Activated T-cell treated with anti-CD3 and anti-CD28 coated beads for 24 hours (primary cell): ENCODE data around the gene VAC14.
"Not testable (repeated sequence)": the region's sequence is repeated elsewhere in the genome, so short reads cannot be mapped to it uniquely, and the experiment has no call there.

Experiments used
- DNase-seq: peaks from one replicate; pipeline ENCODE4 v3.0.0-alpha.2; 2020; ENCODE audit warnings: low read depth

Gene VAC14

GRCh38 chr16:70743791-70744190, 57.2 kb downstream of the VAC14 start:
- DNase-seq = no peak

GRCh38 chr16:70742967-70743366, 58.0 kb downstream of the VAC14 start:
- DNase-seq = not testable (repeated sequence)

- no peak for DNase-seq
Measured at GRCh38 chr16:70741783-70742125, 59.2 kb downstream of the VAC14 start.

- no peak for DNase-seq
Measured at GRCh38 chr16:70740914-70741782, 59.8 kb downstream of the VAC14 start.

- no peak for DNase-seq
Measured at GRCh38 chr16:70740174-70740913, 60.6 kb downstream of the VAC14 start.

GRCh38 chr16:70739389-70739788, 61.6 kb downstream of the VAC14 start:
- no peak for DNase-seq

GRCh38 chr16:70738083-70738977, 62.6 kb downstream of the VAC14 start:
- DNase-seq = no peak

- DNase-seq = peak; percentile 70
Measured at GRCh38 chr16:70737377-70738082, 63.4 kb downstream of the VAC14 start.

GRCh38 chr16:70736465-70737376, 64.2 kb downstream of the VAC14 start:
- no peak for DNase-seq

GRCh38 chr16:70735141-70735979, 65.6 kb downstream of the VAC14 start:
- DNase-seq = no peak

- DNase-seq = no peak
Measured at GRCh38 chr16:70734522-70735095, 66.3 kb downstream of the VAC14 start.

GRCh38 chr16:70730944-70731343, 70.0 kb downstream of the VAC14 start:
- no peak for DNase-seq

- DNase-seq = no peak
Measured at GRCh38 chr16:70730031-70730430, 70.9 kb downstream of the VAC14 start.

GRCh38 chr16:70729292-70729691, 71.7 kb downstream of the VAC14 start:
- DNase-seq = no peak

- DNase-seq = no peak
Measured at GRCh38 chr16:70728150-70728549, 72.8 kb downstream of the VAC14 start.

- DNase-seq = no peak
Measured at GRCh38 chr16:70726892-70727361, 74.0 kb downstream of the VAC14 start.

GRCh38 chr16:70725912-70726828, 74.8 kb downstream of the VAC14 start:
- no peak for DNase-seq
